Natural killer cell (primary cell): Measurements from ENCODE around the gene MED23. TPM values are rescaled to one million over a fixed set of nuclear protein-coding genes. Genes with fewer than 3 reads are reported as not detected.

Experiments
- ATAC-seq, 3 donors: fragments of 150-1000 bp in 2 of 3; fragments of 200-7000 bp in 1 of 3; cut with Tn5 transposase; 1 replicate in 1 of 3; 2 replicates in 2 of 3; pipeline ENCODE4 v1.10.0; 2021; ENCODE audit warnings: mild to moderate bottlenecking in 2 of 3, moderate library complexity in 2 of 3
- DNase-seq, 2 donors: peaks; one replicate each; pipeline versions ENCODE4 v3.0.0 to v3.0.0-alpha.2; 2013 to 2021; ENCODE audit warnings: mixed read lengths in 1 of 2
- H3K27ac ChIP-seq: one replicate; pipeline ENCODE4 v1.5.1; 2013; ENCODE audit warnings: mild to moderate bottlenecking, low read length
- H3K27me3 ChIP-seq: one replicate; pipeline ENCODE4 v1.6.1; 2013; ENCODE audit warnings: low read length; ENCODE audit not compliant: control insufficient read depth, insufficient read depth
- H3K36me3 ChIP-seq: one replicate; pipeline ENCODE4 v1.6.1; 2013; ENCODE audit warnings: low read length; ENCODE audit not compliant: control insufficient read depth, insufficient read depth
- H3K4me1 ChIP-seq: one replicate; pipeline ENCODE4 v1.6.1; 2013; ENCODE audit warnings: low read length; ENCODE audit not compliant: control insufficient read depth, insufficient read depth
- H3K4me3 ChIP-seq: one replicate; pipeline ENCODE4 v1.5.1; 2013; ENCODE audit warnings: low read length
- H3K9me3 ChIP-seq: one replicate; pipeline ENCODE4 v1.6.1; 2013; ENCODE audit warnings: low read length; ENCODE audit not compliant: control insufficient read depth, insufficient read depth
- H3K27ac Mint-ChIP-seq, 2 donors: one replicate each; pipeline ENCODE4 v1.8.0; 2022; ENCODE audit warnings: mild to moderate bottlenecking in 2 of 2, mixed read lengths in 2 of 2, moderate library complexity in 1 of 2
- H3K27me3 Mint-ChIP-seq, 2 donors: one replicate each; pipeline ENCODE4 v1.8.0; 2022; ENCODE audit warnings: low read depth in 2 of 2, mixed read lengths in 2 of 2
- H3K36me3 Mint-ChIP-seq: one replicate; pipeline ENCODE4 v1.8.0; 2022; ENCODE audit warnings: mixed read lengths
- H3K4me1 Mint-ChIP-seq, 2 donors: one replicate each; pipeline ENCODE4 v1.8.0; 2022; ENCODE audit warnings: mixed read lengths in 2 of 2
- H3K4me3 Mint-ChIP-seq: one replicate; pipeline ENCODE4 v1.8.0; 2022; ENCODE audit warnings: mild to moderate bottlenecking, moderate library complexity, mixed read lengths
- H3K9me3 Mint-ChIP-seq, 2 donors: one replicate each; pipeline ENCODE4 v1.8.0; 2022; ENCODE audit warnings: mixed read lengths in 2 of 2
- CTCF ChIP-seq: fragments of 200-600 bp; IDR thresholded peaks from one replicate; pipeline ENCODE4 v1.8.0; 2022; ENCODE audit warnings: antibody characterized with exemption
- WGBS: methylation state at CpG from one replicate; pipeline ENCODE4 v1.1.7; 2013; ENCODE audit warnings: missing lambda C conversion rate; ENCODE audit not compliant: insufficient coverage; 5-methylcytosine and 5-hydroxymethylcytosine counted together
- intact Hi-C: fragments of 100-400 bp; cut with micrococcal nuclease; formaldehyde crosslinking; loops from one replicate; pipeline ENCODE4 v1.14.2; 2022
- total RNA-seq, 4 donors: library from RNA; stranded (reverse); fragments of 120-200 nt in 1 of 4; gene quantifications; one replicate each; pipeline versions ENCODE4 v1.2.3 to v1.2.4, GENCODE V29; 2013 to 2022

Gene MED23
- total RNA-seq, 3 donors from 2014 or later (not counting 1 experiment from before 2014, with no cell fraction given), result 63.8 to 71.2 (median 67.4) TPM

GRCh38 chr6:131574686-131575085, 53.4 kb downstream of the MED23 start:
- H3K27ac Mint-ChIP-seq, result no peak overlapping the region
- H3K4me3 ChIP-seq, result no peak overlapping the region
- H3K9me3 ChIP-seq, result no peaks in the 10 kb centered on the region
- no peaks in the 10 kb centered on the region for H3K27me3 Mint-ChIP-seq
- no peaks in the 10 kb centered on the region for H3K9me3 Mint-ChIP-seq
- 98% methylated on average over 4 of the region's 4 CpGs for WGBS
- no peaks in the 10 kb centered on the region for H3K4me1 Mint-ChIP-seq
- H3K4me1 ChIP-seq, result no peaks in the 10 kb centered on the region
- ATAC-seq (no peak), DNase-seq (no peak)
- H3K36me3 ChIP-seq, result peaks cover 7% of the 10 kb centered on the region
- H3K27ac ChIP-seq, result no peak overlapping the region
- no peaks in the 10 kb centered on the region for H3K27me3 ChIP-seq
- peaks cover 8% of the 10 kb centered on the region for H3K36me3 Mint-ChIP-seq
- intact Hi-C loops, result no loop called here
- no peak for TF ChIP-seq CTCF
- no peak overlapping the region for H3K4me3 Mint-ChIP-seq

- intact Hi-C loops, result no loop called here
- H3K4me1 ChIP-seq, result no peaks in the 10 kb centered on the region
- H3K27me3 Mint-ChIP-seq, result no peaks in the 10 kb centered on the region
- no peaks in the 10 kb centered on the region for H3K27me3 ChIP-seq
- H3K9me3 ChIP-seq, result no peaks in the 10 kb centered on the region
- H3K9me3 Mint-ChIP-seq, result no peaks in the 10 kb centered on the region
- no peak overlapping the region for H3K27ac Mint-ChIP-seq
- H3K4me3 Mint-ChIP-seq, result no peak overlapping the region
- no peak for ATAC-seq
- H3K4me3 ChIP-seq, result no peak overlapping the region
- no peaks in the 10 kb centered on the region for H3K4me1 Mint-ChIP-seq
- H3K36me3 ChIP-seq, result peaks cover 7% of the 10 kb centered on the region
- no peak for TF ChIP-seq CTCF
- DNase-seq, result no peak
- H3K36me3 Mint-ChIP-seq, result peaks cover 8% of the 10 kb centered on the region
- H3K27ac ChIP-seq, result no peak overlapping the region
- WGBS, result 97% methylated on average over 2 of the region's 2 CpGs
These were observed 53.9 kb downstream of the MED23 start for GRCh38 chr6:131574133-131574532.

GRCh38 chr6:131572686-131573415, 55.2 kb downstream of the MED23 start, which contains the start of gene ARG1:
Gene ARG1 (plus strand): TSS chr6:131573226. CDS start chr6:131573283, 57 bp downstream.
- H3K4me1 Mint-ChIP-seq, result no peaks in the 10 kb centered on the region
- Histone ChIP-seq H3K4me1 (no peaks in the 10 kb centered on the region), H3K27me3 (no peaks in the 10 kb centered on the region), H3K36me3 (peaks cover 4% of the 10 kb centered on the region), H3K27ac (no peak within 1 kb of the TSS), H3K4me3 (no peak within 1 kb of the TSS), H3K9me3 (no peaks in the 10 kb centered on the region)
- no peaks in the 10 kb centered on the region for H3K27me3 Mint-ChIP-seq
- 94% methylated on average over 6 of the region's 6 CpGs for WGBS
- no peak for ATAC-seq
- no peak for TF ChIP-seq CTCF
- no peak within 1 kb of the TSS for H3K4me3 Mint-ChIP-seq
- H3K9me3 Mint-ChIP-seq, result no peaks in the 10 kb centered on the region
- H3K36me3 Mint-ChIP-seq, result peaks cover 8% of the 10 kb centered on the region
- intact Hi-C loops, result no loop called here
- no peak within 1 kb of the TSS for H3K27ac Mint-ChIP-seq
- DNase-seq, result no peak

GRCh38 chr6:131568726-131569125, 59.3 kb downstream of the MED23 start:
- TF ChIP-seq CTCF, result no peak
- ATAC-seq (no peak), DNase-seq (no peak)
- H3K36me3 Mint-ChIP-seq, result peaks cover 8% of the 10 kb centered on the region
- H3K4me1 ChIP-seq, result no peaks in the 10 kb centered on the region
- H3K27me3 ChIP-seq, result no peaks in the 10 kb centered on the region
- no peaks in the 10 kb centered on the region for H3K9me3 ChIP-seq
- no peak overlapping the region for H3K4me3 ChIP-seq
- no peaks in the 10 kb centered on the region for H3K36me3 ChIP-seq
- H3K9me3 Mint-ChIP-seq, result no peaks in the 10 kb centered on the region
- intact Hi-C loops, result no loop called here
- no peak overlapping the region for H3K27ac Mint-ChIP-seq
- H3K4me1 Mint-ChIP-seq, result no peaks in the 10 kb centered on the region
- H3K27me3 Mint-ChIP-seq, result peaks cover 2 to 4% of the 10 kb centered on the region in 2 donors
- H3K4me3 Mint-ChIP-seq, result no peak overlapping the region
- H3K27ac ChIP-seq, result no peak overlapping the region
- WGBS, result 60% methylated on average over 3 of the region's 4 CpGs
